Measurements from ENCODE around the gene GLT1D1.

The GLT1D1 gene

GRCh38 chr12:128910629-128911028 lies 57.4 kb downstream of the GLT1D1 start:
- no peak for TF ChIP-seq ZFX (IDR thresholded peaks at IDR 0.05; ENCODE audit: borderline replicate concordance)
- TF ChIP-seq CTCF (IDR thresholded peaks at IDR 0.05), result no peak
- no peak overlapping the region for H3K27ac ChIP-seq

- TF ChIP-seq CTCF (IDR thresholded peaks at IDR 0.05) (no peak), ZFX (IDR thresholded peaks at IDR 0.05; ENCODE audit: borderline replicate concordance) (no peak)
- no peak overlapping the region for H3K27ac ChIP-seq
These were observed 58.6 kb downstream of the GLT1D1 start for GRCh38 chr12:128911861-128912260.

- no peak overlapping the region for H3K27ac ChIP-seq
- TF ChIP-seq CTCF (IDR thresholded peaks at IDR 0.05) (no peak), ZFX (IDR thresholded peaks at IDR 0.05; ENCODE audit: borderline replicate concordance) (no peak)
These were observed 61.8 kb downstream of the GLT1D1 start for GRCh38 chr12:128914908-128915563.

- H3K27ac ChIP-seq, result no peak overlapping the region
- TF ChIP-seq ZFX (IDR thresholded peaks at IDR 0.05; ENCODE audit: borderline replicate concordance), result no peak
- no peak for TF ChIP-seq CTCF (IDR thresholded peaks at IDR 0.05)
These were observed 63.1 kb downstream of the GLT1D1 start for GRCh38 chr12:128916425-128916824.

GRCh38 chr12:128918481-128919260 lies 65.4 kb downstream of the GLT1D1 start:
- H3K27ac ChIP-seq, result no peak overlapping the region
- TF ChIP-seq ZFX (IDR thresholded peaks at IDR 0.05; ENCODE audit: borderline replicate concordance) (no peak), CTCF (IDR thresholded peaks at IDR 0.05) (no peak)

GRCh38 chr12:128920468-128920867 lies 67.2 kb downstream of the GLT1D1 start:
- no peak overlapping the region for H3K27ac ChIP-seq
- TF ChIP-seq ZFX (IDR thresholded peaks at IDR 0.05; ENCODE audit: borderline replicate concordance) (no peak), CTCF (IDR thresholded peaks at IDR 0.05) (no peak)

GRCh38 chr12:128928361-128928760 lies 75.1 kb downstream of the GLT1D1 start:
- no peak overlapping the region for H3K27ac ChIP-seq
- TF ChIP-seq ZFX (IDR thresholded peaks at IDR 0.05; ENCODE audit: borderline replicate concordance) (no peak), CTCF (IDR thresholded peaks at IDR 0.05) (no peak)
